ENCODE measurements around the gene RBM6.

- TF ChIP-seq ZBTB33 (IDR thresholded peaks at IDR 0.05; ENCODE audit: borderline replicate concordance, low read depth) (no peak), TCF12 (IDR thresholded peaks at IDR 0.05) (no peak), MAX (IDR thresholded peaks at IDR 0.05; ENCODE audit: low read depth) (no peak), ELF1 (IDR thresholded peaks at IDR 0.05) (no peak), FOSL2 (IDR thresholded peaks at IDR 0.05; ENCODE audit: borderline replicate concordance, low read depth) (no peak)
These were observed 161.3 kb downstream of the RBM6 start for GRCh38 chr3:50100956-50101845.
